Ecto neural progenitor cell (in vitro differentiated cells): Measurements from ENCODE around the gene TPPP.
"Not testable (repeated sequence)": the region's sequence is repeated elsewhere in the genome, so short reads cannot be mapped to it uniquely, and the experiment has no call there.

Experiments used
- DNase-seq: peaks from one replicate; pipeline ENCODE4 v3.0.0-alpha.2; 2018; ENCODE audit warnings: low spot score

Gene TPPP

GRCh38 chr5:693271-694041, at the start of gene TPPP:
TPPP (minus strand) TSS chr5:693352; CDS start chr5:678060, 15,292 bp downstream.
- peak; percentile 90 for DNase-seq

GRCh38 chr5:742276-742675, 49.1 kb upstream of the TPPP start:
- not testable (repeated sequence) for DNase-seq

- not testable (repeated sequence) for DNase-seq
These were observed 41.0 kb upstream of the TPPP start for GRCh38 chr5:734145-734544.

GRCh38 chr5:732754-733454, 39.8 kb upstream of the TPPP start:
- DNase-seq: not testable (repeated sequence)

GRCh38 chr5:729225-729624, 36.1 kb upstream of the TPPP start:
- DNase-seq: not testable (repeated sequence)

GRCh38 chr5:727087-727486, 33.9 kb upstream of the TPPP start:
- DNase-seq: not testable (repeated sequence)

- not testable (repeated sequence) for DNase-seq
These were observed 30.7 kb upstream of the TPPP start for GRCh38 chr5:723865-724264.

- DNase-seq: not testable (repeated sequence)
These were observed 30.2 kb upstream of the TPPP start for GRCh38 chr5:723309-723708.

GRCh38 chr5:719379-719778, 26.2 kb upstream of the TPPP start:
- not testable (repeated sequence) for DNase-seq

- no peak for DNase-seq
These were observed 24.0 kb upstream of the TPPP start for GRCh38 chr5:717143-717542.

GRCh38 chr5:716740-717139, 23.6 kb upstream of the TPPP start:
- not testable (repeated sequence) for DNase-seq

GRCh38 chr5:715636-716035, 22.5 kb upstream of the TPPP start:
- not testable (repeated sequence) for DNase-seq

GRCh38 chr5:714215-715118, 21.3 kb upstream of the TPPP start:
- DNase-seq: not testable (repeated sequence)

- not testable (repeated sequence) for DNase-seq
These were observed 20.5 kb upstream of the TPPP start for GRCh38 chr5:713686-714085.

- not testable (repeated sequence) for DNase-seq
These were observed 15.8 kb upstream of the TPPP start for GRCh38 chr5:708848-709517.

- not testable (repeated sequence) for DNase-seq
These were observed 15.2 kb upstream of the TPPP start for GRCh38 chr5:708374-708773.

GRCh38 chr5:706127-706526, 13.0 kb upstream of the TPPP start:
- not testable (repeated sequence) for DNase-seq

GRCh38 chr5:696753-697702, 3.9 kb upstream of the TPPP start:
- DNase-seq: not testable (repeated sequence)

- DNase-seq: not testable (repeated sequence)
These were observed 3.0 kb upstream of the TPPP start for GRCh38 chr5:696191-696590.

GRCh38 chr5:695475-695874, 2.3 kb upstream of the TPPP start:
- not testable (repeated sequence) for DNase-seq
